DMS 273 (cell line): ENCODE data around the gene ZNF516.

Source experiments
- DNase-seq: peaks from one replicate; lab custom pipeline; 2025; ENCODE audit not compliant: unreplicated experiment; lab: John Stamatoyannopoulos, UW

Gene ZNF516

GRCh38 chr18:76368271-76368670 lies 126.8 kb downstream of the ZNF516 start:
- DNase-seq, result no peak

GRCh38 chr18:76367168-76368125 lies 127.6 kb downstream of the ZNF516 start:
- no peak for DNase-seq

DNA sequence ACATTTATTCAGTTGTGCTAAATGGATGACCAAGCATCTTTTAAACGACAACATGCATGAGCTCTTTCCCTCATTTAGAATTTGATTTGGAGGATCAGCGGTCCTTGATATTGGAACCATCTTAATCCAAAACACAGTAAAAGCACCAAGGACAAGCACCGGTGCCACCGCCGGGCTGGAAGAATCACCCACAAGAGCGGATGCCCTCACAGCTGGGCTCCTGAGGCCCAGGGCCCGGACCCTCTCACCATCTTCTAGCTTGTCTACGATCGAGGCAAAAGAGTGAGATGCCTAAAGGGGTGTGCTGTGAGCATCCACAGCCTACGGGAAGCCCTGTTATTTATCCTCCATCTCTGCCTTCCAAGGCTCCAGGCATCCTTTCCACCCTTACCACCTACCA lies 129.5 kb downstream of the ZNF516 start:
- no peak for DNase-seq

DNA sequence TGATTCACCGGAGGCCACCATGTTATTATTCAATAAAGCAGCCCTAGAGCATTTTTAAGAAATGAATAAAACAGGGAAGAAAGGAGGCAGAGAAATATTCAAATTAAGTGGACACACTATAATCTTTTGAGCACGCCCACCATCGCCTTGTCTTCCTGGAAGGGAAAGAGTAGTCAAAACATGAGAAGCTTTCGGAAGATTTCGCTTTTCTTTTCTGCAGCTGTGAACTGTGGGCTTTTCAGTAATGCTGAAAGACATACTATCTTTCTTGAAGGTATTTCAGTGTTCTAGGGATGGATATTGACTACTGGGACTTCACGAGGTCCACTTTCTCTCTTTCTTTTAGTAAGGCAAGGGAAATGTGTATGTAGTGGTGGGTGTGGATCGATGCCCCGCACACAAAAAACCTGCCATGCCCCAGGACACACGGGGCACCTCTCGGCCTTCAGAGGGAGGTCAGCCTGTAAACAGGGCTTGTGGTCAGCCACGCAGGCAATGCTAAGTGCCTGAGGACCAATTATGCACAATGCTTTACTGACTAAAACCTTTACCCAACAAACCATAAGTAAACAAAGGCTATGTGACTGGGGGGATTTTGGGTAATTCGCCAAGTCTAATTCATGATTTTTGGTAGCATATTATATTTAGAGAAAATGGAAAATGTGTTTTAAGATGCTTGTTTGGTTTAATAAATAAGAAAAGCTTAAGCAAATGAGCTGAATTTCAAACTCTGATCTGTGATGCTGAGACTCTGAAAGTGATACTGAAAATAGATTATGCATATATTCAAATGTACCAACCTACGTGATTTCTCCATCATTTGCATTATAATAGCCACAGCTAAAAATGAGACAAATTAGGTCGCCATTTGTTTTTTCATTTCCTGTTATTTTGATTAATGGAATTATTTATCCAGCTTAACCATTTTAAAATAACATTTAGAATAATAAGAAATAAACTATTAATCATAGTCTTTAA lies 130.5 kb downstream of the ZNF516 start:
- DNase-seq, result no peak

- DNase-seq, result no peak
These were observed 131.5 kb downstream of the ZNF516 start for GRCh38 chr18:76363436-76364120.

GRCh38 chr18:76362676-76363075 lies 132.4 kb downstream of the ZNF516 start:
- no peak for DNase-seq

GRCh38 chr18:76361219-76361618 lies 133.8 kb downstream of the ZNF516 start:
- DNase-seq, result no peak

DNA sequence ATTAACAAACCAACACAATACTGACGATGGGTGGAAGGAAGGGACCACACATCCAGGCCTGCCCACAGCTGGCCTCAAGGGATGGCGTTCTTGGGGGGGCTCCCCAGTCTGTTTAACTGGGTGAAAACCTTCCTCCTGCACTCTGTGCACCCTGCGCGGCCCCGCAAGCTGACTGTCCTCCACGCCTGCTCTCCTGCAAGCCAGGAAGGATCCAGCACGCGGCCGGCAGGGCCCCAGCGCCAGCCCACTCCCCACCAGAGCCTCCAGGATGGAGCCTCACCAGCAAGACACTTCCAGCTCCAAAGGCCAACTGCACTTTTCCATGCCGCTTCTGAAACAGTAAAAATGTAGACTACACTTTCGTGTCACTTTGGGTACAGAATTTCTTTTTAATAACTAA lies 135.1 kb downstream of the ZNF516 start:
- no peak for DNase-seq

- DNase-seq, result no peak
These were observed 136.3 kb downstream of the ZNF516 start for GRCh38 chr18:76358774-76359173.

DNA sequence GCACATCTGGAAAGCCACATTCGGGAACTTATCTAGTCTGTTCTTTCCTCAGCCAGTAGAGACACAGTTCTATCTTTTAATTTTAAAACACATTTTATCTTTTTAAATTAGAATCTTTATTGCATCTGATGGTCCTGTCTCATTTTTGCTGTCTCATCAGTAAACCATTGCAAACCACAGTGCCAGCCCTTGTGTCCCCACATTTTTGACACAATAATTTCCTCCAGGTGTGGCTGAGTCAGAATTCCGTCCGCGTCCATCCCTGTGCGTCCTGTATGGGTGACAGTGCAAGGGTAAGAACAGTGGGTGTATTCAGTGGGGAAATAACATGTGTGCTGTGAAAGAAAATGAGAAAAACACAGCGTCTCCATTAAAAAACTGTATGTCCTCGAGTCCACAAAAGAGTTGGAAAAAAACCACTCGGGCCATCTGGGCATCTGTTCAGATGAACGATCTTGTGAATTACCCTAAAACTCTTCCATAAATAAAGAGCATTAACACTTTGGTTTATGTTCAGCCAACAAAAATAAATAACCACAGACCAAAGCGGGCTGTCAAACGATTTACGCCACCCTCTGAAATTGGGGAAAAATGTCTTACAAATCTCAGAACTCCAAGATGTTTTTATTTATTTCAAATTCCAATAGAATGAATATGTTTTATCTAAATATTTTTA lies 137.3 kb downstream of the ZNF516 start:
- DNase-seq, result no peak

- DNase-seq, result no peak
These were observed 137.9 kb downstream of the ZNF516 start for GRCh38 chr18:76357174-76357573.

- DNase-seq, result no peak
These were observed 138.4 kb downstream of the ZNF516 start for GRCh38 chr18:76356666-76357065.

GRCh38 chr18:76354348-76354747 lies 140.7 kb downstream of the ZNF516 start:
- DNase-seq, result no peak

DNA sequence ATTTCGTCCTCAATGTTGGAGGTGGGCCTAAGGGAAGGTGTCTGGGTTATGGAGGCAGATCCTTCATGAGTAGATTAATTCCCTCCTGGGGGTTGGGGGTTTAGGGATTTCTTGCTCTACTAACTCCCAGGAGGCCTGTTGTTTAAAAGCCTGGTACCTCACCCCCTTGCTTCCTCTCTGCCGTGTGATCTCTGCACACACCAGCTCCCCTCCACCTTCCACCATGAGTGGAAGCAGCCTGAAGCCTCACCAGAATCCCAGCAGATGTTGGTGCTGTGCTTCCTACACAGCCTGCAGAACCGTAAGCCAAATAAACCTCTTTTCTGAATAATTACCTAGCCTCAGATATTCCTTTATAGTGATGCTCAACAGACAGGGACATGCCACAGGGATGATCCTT lies 141.5 kb downstream of the ZNF516 start:
- no peak for DNase-seq

DNA sequence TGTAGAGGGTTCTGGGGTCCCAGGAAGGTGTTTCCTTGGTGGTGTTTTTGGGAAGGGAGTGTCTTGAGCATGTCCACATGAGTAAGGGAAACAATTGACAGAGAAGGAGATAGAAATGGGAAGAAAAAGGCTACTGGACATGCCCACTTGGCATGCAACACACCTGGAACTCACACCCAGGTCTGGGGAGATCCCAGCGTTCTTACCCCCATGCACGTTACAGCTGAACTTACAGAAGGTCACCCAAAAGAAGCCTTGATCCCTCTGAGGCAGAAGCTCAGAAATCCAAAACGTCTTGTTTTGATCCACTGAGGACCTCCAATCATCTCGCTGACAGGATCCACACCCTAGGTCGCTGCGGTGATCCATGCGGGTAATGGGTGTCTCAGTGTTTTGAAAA lies 142.0 kb downstream of the ZNF516 start:
- no peak for DNase-seq

- DNase-seq, result peak; percentile 86
These were observed 143.0 kb downstream of the ZNF516 start for GRCh38 chr18:76351961-76352581.

- no peak for DNase-seq
These were observed 144.7 kb downstream of the ZNF516 start for GRCh38 chr18:76350134-76351025.

DNA sequence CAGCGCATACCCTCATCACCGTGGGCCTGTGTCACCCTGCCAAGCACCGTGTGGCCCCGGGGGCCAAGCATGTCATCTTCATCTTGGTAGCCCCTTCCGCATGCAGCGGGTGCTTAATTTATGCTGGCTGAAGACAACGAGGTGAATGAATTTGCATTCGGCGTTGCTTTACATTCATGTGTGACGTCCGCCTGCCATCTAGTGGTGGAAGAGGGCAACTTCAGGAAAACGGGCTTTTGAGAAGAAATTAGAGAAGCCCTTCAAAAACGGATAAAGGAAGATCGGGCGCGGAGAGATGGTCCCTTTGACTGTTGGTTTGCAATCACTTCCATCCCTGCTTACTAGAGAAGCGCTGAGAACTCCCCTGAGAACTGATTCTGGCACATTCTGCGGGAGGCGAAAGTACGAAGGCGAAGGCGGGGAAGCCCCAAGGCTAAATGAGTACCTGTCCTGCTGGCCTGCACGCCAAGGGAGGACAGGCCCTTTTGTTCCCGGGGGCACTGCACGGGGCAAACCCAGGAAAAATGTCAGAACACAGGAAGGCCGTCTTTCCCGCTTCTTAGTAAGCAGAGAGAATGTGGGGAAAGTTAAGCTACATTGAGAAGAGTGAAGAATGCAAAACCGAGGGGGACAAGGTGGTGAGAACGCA lies 145.9 kb downstream of the ZNF516 start:
- DNase-seq, result peak; percentile 90
